ENCODE results near the gene C4B. TPM values are rescaled to one million over a fixed set of nuclear protein-coding genes. Genes with fewer than 3 reads are reported as not detected.
"Not testable (repeated sequence)": the region's sequence is repeated elsewhere in the genome, so short reads cannot be mapped to it uniquely, and the experiment has no call there.

Gene C4B
- total RNA-seq, 1 donor from 2014 or later = 10.4 TPM

DNA sequence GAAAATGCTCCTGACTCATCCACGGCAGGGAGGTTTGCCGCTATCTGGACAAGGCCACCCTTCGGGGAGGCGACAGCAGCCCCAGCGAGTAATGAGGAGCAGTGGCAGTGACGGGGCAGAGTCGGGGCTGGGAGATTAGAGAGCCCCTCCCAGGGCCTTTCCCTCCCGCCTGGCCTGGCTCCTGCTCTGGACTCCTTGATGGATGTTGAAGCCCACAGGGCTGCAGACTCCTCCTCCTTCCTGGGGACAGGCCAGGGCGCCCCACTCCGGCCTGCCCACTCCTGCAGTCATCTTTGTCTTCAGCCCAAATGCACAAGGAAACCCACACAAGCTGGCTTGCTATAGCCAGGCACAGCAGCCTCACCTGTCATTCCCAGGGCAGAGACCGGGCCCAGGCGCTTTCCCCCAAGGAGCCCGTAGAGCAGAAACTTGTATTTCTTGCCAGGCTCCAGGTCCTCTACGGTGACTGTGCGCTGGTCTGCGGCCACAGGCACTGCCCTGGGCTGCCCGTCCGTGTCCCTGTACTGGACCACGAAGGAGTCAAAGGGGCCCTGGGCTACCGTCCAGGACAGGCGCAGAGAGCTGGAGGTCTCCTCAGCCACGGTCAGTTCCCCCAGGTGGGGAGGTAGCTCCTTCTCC, 31.3 kb downstream of the C4B start:
- no peaks in the 10 kb centered on the region for H3K36me3 Mint-ChIP-seq
- H3K4me3 Mint-ChIP-seq = no peak overlapping the region

DNA sequence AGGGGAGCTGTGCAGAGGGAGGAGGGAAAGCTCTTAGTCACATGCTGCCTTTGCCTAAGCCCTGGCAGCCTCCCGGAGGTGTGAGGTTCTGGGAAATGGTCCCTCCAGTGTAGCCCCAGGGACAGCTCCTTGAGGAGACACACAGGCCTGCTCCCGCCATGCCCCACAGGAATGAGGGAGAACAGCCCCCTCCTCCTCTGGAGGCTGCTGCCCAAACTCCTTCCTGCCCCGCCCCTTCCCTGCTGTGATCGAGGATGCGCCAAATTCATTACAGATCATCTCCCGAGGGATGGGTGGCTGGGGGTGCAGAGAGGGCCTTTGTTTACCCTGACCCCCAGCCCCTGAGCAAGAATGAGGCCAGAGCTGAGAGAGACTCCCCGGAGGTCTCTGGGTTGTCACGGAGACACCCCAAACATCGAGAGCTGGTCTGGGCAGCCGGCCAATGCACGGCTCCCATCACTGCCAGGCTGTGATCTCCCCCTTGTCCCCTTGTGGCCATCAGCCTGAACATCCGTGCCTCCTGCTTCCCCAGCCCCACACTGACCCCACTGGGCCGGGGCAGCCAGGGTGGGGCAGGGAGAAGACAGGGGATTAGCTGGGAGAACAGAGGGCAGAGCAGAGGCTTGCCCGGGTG, 32.0 kb downstream of the C4B start:
- DNase-seq (ENCODE audit: low spot score in 2 of 2, unreplicated experiment in 2 of 2) = no peak
- no peaks in the 10 kb centered on the region for H3K9me3 Mint-ChIP-seq
- TF ChIP-seq, protein P1, sequence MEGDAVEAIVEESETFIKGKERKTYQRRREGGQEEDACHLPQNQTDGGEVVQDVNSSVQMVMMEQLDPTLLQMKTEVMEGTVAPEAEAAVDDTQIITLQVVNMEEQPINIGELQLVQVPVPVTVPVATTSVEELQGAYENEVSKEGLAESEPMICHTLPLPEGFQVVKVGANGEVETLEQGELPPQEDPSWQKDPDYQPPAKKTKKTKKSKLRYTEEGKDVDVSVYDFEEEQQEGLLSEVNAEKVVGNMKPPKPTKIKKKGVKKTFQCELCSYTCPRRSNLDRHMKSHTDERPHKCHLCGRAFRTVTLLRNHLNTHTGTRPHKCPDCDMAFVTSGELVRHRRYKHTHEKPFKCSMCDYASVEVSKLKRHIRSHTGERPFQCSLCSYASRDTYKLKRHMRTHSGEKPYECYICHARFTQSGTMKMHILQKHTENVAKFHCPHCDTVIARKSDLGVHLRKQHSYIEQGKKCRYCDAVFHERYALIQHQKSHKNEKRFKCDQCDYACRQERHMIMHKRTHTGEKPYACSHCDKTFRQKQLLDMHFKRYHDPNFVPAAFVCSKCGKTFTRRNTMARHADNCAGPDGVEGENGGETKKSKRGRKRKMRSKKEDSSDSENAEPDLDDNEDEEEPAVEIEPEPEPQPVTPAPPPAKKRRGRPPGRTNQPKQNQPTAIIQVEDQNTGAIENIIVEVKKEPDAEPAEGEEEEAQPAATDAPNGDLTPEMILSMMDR (IDR thresholded peaks at IDR 0.05; ENCODE audit: unreplicated experiment) = no peak
- no peaks in the 10 kb centered on the region for H3K36me3 Mint-ChIP-seq
- H3K27me3 Mint-ChIP-seq (ENCODE audit: low read depth) = no peaks in the 10 kb centered on the region
- peaks cover 17% of the 10 kb centered on the region for H3K4me1 Mint-ChIP-seq
- no peak overlapping the region for H3K4me3 Mint-ChIP-seq
- no peak overlapping the region for H3K27ac Mint-ChIP-seq

More for the DNA sequence above, 31.3 kb downstream of the C4B start:
- H3K27ac Mint-ChIP-seq = peak overlapping the region; percentile 50
- TF ChIP-seq, protein P1 (IDR thresholded peaks at IDR 0.05; ENCODE audit: unreplicated experiment) = no peak
- no peaks in the 10 kb centered on the region for H3K27me3 Mint-ChIP-seq (ENCODE audit: low read depth)
- H3K9me3 Mint-ChIP-seq = no peaks in the 10 kb centered on the region
- DNase-seq (ENCODE audit: low spot score in 2 of 2, unreplicated experiment in 2 of 2) = no peak
- peaks cover 17% of the 10 kb centered on the region for H3K4me1 Mint-ChIP-seq

DNA sequence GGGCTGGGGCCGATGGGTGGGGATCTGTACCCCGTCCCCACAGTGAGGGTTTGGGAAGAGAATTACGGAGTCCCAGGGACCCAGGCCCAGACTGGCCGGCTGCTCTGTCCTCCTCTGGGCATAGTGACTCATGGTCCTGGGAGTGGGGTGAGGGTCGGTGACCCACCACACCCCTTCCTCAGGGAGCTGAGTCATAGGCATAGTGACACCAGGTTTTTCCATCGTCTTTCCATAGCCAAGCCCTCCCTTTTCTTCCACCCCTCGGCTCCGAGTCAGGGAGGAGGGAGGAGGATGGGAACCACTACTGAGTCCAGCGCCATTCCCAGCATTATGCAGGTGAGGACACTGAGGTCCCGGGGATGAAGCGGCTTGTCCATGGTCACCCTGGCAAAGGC, 32.5 kb downstream of the C4B start:
- Mint-ChIP-seq H3K36me3 (no peaks in the 10 kb centered on the region), H3K4me3 (no peak overlapping the region), H3K4me1 (peaks cover 17% of the 10 kb centered on the region), H3K9me3 (no peaks in the 10 kb centered on the region), H3K27me3 (ENCODE audit: low read depth) (no peaks in the 10 kb centered on the region), H3K27ac (no peak overlapping the region)
- TF ChIP-seq, protein P1 (IDR thresholded peaks at IDR 0.05; ENCODE audit: unreplicated experiment) = no peak
- DNase-seq (ENCODE audit: low spot score in 2 of 2, unreplicated experiment in 2 of 2) = no peak

DNA sequence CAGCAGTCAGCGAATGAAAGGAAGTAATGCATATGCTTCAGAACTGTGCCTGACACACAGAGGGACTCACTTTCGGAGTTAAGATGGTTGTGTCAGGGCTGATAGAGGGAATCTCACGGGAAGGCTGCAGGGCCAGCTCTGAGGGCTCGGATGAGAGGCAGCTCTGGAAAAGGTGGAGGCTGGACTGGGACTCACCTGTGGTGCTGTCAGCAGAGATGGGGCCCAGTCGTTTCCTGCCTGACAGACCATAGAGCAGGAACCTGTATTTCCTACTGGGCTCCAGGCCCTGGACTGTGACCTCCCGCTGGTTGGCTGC, 32.9 kb downstream of the C4B start:
- no peaks in the 10 kb centered on the region for H3K36me3 Mint-ChIP-seq
- no peak for DNase-seq (ENCODE audit: low spot score in 2 of 2, unreplicated experiment in 2 of 2)
- TF ChIP-seq, protein P1 (IDR thresholded peaks at IDR 0.05; ENCODE audit: unreplicated experiment) = no peak
- peaks cover 17% of the 10 kb centered on the region for H3K4me1 Mint-ChIP-seq
- no peaks in the 10 kb centered on the region for H3K9me3 Mint-ChIP-seq
- H3K27me3 Mint-ChIP-seq (ENCODE audit: low read depth) = no peaks in the 10 kb centered on the region
- no peak overlapping the region for H3K27ac Mint-ChIP-seq
- no peak overlapping the region for H3K4me3 Mint-ChIP-seq

DNA sequence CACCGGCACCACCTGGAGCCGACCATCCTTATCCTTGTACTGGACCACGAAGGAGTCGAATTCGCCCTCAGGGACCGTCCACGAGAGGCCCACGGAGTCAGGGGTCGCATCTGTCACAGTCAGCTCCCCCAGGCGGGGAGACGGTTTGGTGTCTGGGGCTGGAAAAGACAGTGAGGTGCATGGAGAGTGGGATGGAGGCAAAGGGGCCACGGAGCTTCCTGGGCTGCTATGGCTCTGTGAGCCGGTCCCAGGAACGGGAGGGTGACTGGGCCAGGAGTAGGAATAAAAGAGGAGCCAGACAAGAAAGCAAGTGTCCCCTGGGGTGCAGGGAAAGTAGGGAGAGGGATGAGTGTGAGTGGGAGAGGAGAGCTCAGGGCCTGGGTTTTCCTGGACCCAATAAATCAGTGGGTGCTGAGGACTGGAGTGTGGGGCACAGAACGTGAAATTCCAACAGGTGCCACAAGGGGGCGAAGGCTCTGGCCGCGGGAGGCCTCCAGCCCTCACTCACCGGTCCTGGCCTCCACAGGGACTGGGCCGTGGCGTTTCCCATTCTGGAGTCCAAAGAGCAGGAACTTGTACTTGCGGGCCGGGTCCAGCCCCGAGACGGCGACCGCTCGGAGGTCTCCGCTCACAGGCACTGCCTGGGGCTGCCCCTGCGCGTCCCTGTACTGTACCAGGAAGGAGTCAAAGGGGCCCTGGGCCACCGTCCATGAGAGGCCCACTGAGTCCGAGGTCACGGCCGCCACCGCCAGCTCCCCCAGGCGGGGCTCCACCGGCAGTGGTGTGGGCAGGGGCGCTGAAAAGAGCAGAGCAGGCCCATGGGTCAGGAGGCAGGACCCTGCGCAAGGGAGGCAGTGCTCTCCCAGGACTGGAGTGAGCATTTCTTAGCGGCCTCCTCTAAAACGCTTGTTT, 33.5 kb downstream of the C4B start:
- Mint-ChIP-seq H3K4me1 (peaks cover 19% of the 10 kb centered on the region), H3K4me3 (no peak overlapping the region), H3K36me3 (no peaks in the 10 kb centered on the region), H3K27ac (no peak overlapping the region), H3K27me3 (ENCODE audit: low read depth) (no peaks in the 10 kb centered on the region), H3K9me3 (no peaks in the 10 kb centered on the region)
- TF ChIP-seq, protein P1 (IDR thresholded peaks at IDR 0.05; ENCODE audit: unreplicated experiment) = peak; percentile 95
- peak; percentile 47 to 82 for DNase-seq (ENCODE audit: low spot score in 2 of 2, unreplicated experiment in 2 of 2)

DNA sequence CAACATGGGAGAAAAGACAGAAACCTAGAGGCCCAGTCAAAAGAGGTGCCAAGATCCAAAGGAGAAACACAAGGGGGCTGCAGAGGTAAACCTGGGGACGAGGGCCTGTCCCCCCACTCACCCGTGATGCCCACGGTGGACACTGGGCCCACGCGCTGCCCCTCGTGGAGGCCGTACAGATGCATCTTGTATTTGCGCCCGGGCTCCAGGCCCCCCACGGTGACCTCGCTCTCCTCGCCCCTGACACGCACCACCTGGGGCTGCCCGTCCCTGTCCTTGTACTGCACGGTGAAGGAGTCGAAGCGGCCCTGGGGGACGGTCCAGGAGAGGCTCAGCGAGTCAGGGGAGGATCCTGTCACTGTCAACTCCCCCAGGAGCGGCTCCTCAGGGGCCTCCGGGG, 34.6 kb downstream of the C4B start:
- peaks cover 19% of the 10 kb centered on the region for H3K4me1 Mint-ChIP-seq
- H3K9me3 Mint-ChIP-seq; H3K27ac Mint-ChIP-seq; H3K4me3 Mint-ChIP-seq; H3K36me3 Mint-ChIP-seq; H3K27me3 Mint-ChIP-seq (ENCODE audit: low read depth); DNase-seq (ENCODE audit: low spot score in 2 of 2, unreplicated experiment in 2 of 2): not testable (repeated sequence)

DNA sequence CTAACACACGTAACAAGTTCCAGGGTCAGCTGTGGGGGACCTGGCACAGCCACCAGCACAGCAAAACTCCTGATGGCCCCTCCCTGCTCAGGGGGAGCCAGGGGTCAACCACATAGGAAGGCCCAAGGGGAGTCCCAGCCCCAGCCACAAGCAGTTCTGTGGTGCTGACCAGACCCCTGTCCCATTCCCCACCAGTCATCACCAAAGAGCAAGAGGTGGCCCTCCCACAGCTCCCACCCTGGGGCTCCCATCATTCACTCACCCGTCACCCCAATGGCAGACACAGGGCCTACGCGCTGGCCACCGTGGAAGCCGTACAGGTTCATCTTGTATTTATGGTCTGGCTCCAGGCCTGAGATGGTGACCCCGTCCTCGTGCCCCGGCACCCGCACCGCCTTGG, 35.1 kb downstream of the C4B start:
- not testable (repeated sequence) for H3K27ac Mint-ChIP-seq

More for the DNA sequence above, 35.1 kb downstream of the C4B start:
- not testable (repeated sequence) for H3K9me3 Mint-ChIP-seq; H3K27me3 Mint-ChIP-seq (ENCODE audit: low read depth); H3K4me3 Mint-ChIP-seq; DNase-seq (ENCODE audit: low spot score in 2 of 2, unreplicated experiment in 2 of 2); H3K36me3 Mint-ChIP-seq
- H3K4me1 Mint-ChIP-seq = peaks cover 19% of the 10 kb centered on the region

Data from mesothelial cell of epicardium (in vitro differentiated cells).